Endothelial cell of umbilical vein (primary cell): ENCODE measurements around the gene TM4SF4. TPM values are rescaled to one million over a fixed set of nuclear protein-coding genes. Genes with fewer than 3 reads are reported as not detected.
A peak's percentile ranks its signal among the peaks of the same experiment; 100 is the strongest.

ENCODE experiments used
- BruUV-seq: library from RNA; stranded (reverse); fragments of 400-500 nt; replicated peaks from 2 replicates; lab custom pipeline; 2021; lab: Mats Ljungman, UMichigan
- CTCF ChIA-PET: fragments of 300-600, 350-600 bp; sonication (Branson Sonifier 250); formaldehyde crosslinking; loops from one replicate; lab custom pipeline; 2021; ENCODE audit warnings: antibody characterized with exemption, inconsistent platforms; lab: Charles Lee
- POLR2A ChIA-PET: fragments of 300-600, 350-600 bp; sonication (Branson Sonifier 250); formaldehyde crosslinking; loops from one replicate; lab custom pipeline; 2021; ENCODE audit warnings: antibody characterized with exemption, inconsistent platforms; lab: Charles Lee
- DNase-seq: peaks from one replicate; pipeline ENCODE4 v3.0.0-alpha.2; 2011; ENCODE audit warnings: low read depth, low spot score
- FAIRE-seq: peaks from 2 replicates; lab custom pipeline; 2011; peaks lifted over from hg19 to GRCh38; lab: Jason Lieb, UNC
- H2AFZ ChIP-seq: 2 replicates; pipeline ENCODE4 v1.6.0; 2012; ENCODE audit warnings: low read depth, low read length, control low read depth, inconsistent platforms
- H3K27ac ChIP-seq: 2 replicates; pipeline ENCODE4 v1.5.1; 2011; ENCODE audit warnings: low read depth, mild to moderate bottlenecking, control low read depth, low read length, moderate library complexity; ENCODE audit not compliant: insufficient read depth
- H3K27me3 ChIP-seq, 2 experiments: 2 replicates each; pipeline versions ENCODE4 v1.6.0 to v1.6.1; 2011; ENCODE audit warnings: low read length in 2 of 2, mixed read lengths in 1 of 2; ENCODE audit not compliant: control insufficient read depth in 2 of 2, insufficient read depth in 2 of 2
- H3K36me3 ChIP-seq, 2 experiments: 2 replicates in 1 of 2; 3 replicates in 1 of 2; pipeline ENCODE4 v1.5.1; 2011; ENCODE audit warnings: low read length in 2 of 2, mild to moderate bottlenecking in 1 of 2, moderate library complexity in 1 of 2; ENCODE audit not compliant: control insufficient read depth in 2 of 2, insufficient read depth in 2 of 2; ENCODE audit errors: extremely low read depth in 1 of 2
- H3K4me1 ChIP-seq: 3 replicates; pipeline ENCODE4 v1.5.1; 2011; ENCODE audit warnings: mild to moderate bottlenecking, low read length; ENCODE audit not compliant: control insufficient read depth, insufficient read depth; ENCODE audit errors: extremely low read depth
- H3K4me2 ChIP-seq: 2 replicates; pipeline ENCODE4 v1.6.1; 2011; ENCODE audit warnings: low read length, control low read depth, mixed read lengths; ENCODE audit not compliant: insufficient read depth
- H3K4me3 ChIP-seq, 3 experiments: fragments of 200-600 bp in 1 of 3; sonication (generic), shearing (Covaris generic) in 1 of 3; replicated peaks in 1 of 3; 2 replicates each; pipeline ENCODE4 v1.5.1; 2011 to 2016; ENCODE audit warnings: control low read depth in 3 of 3, low read length in 3 of 3, mild to moderate bottlenecking in 2 of 3, inconsistent platforms in 1 of 3, low read depth in 1 of 3, moderate library complexity in 1 of 3; ENCODE audit not compliant: insufficient read depth in 1 of 3
- H3K79me2 ChIP-seq: 2 replicates; pipeline ENCODE4 v1.6.0; 2012; ENCODE audit warnings: low read length, inconsistent platforms; ENCODE audit not compliant: control insufficient read depth, insufficient read depth
- H3K9ac ChIP-seq: replicated peaks from 2 replicates; pipeline ENCODE3; 2011; ENCODE audit warnings: low read length, control low read depth; ENCODE audit not compliant: insufficient read depth; ENCODE audit errors: extremely low read depth
- H3K9me1 ChIP-seq: replicated peaks from 3 replicates; pipeline ENCODE4 v1.6.0; 2011; ENCODE audit warnings: mild to moderate bottlenecking, low read length; ENCODE audit not compliant: control insufficient read depth, insufficient read depth; ENCODE audit errors: extremely low read depth
- H3K9me3 ChIP-seq: replicated peaks from 2 replicates; pipeline ENCODE4 v1.5.1; 2012; ENCODE audit warnings: low read length, inconsistent platforms; ENCODE audit not compliant: control insufficient read depth, insufficient read depth
- H4K20me1 ChIP-seq: replicated peaks from 2 replicates; pipeline ENCODE3; 2011; ENCODE audit warnings: mild to moderate bottlenecking, low read length; ENCODE audit not compliant: control insufficient read depth, insufficient read depth; ENCODE audit errors: extremely low read depth
- CTCF ChIP-seq, 2 donors: IDR thresholded peaks; 1 replicate in 1 of 2; 2 replicates in 1 of 2; pipeline ENCODE4 v1.5.1; 2011; ENCODE audit warnings: low read length in 2 of 2, mild to moderate bottlenecking in 2 of 2, moderate library complexity in 2 of 2, control low read depth in 1 of 2, inconsistent platforms in 1 of 2, low read depth in 1 of 2; ENCODE audit not compliant: insufficient read depth in 1 of 2; ENCODE audit errors: extremely low read depth in 1 of 2
- EZH2 ChIP-seq: IDR thresholded peaks from 2 replicates; pipeline ENCODE4 v1.6.1; 2012; ENCODE audit warnings: borderline replicate concordance, low read depth, mild to moderate bottlenecking, moderate library complexity, low read length, inconsistent platforms; ENCODE audit not compliant: severe bottlenecking
- GATA2 ChIP-seq: IDR thresholded peaks from 2 replicates; pipeline ENCODE4 v1.7.0; 2011; ENCODE audit warnings: low read depth, mild to moderate bottlenecking, moderate library complexity, mixed read lengths, low read length; ENCODE audit not compliant: insufficient read length, insufficient read depth
- JUN ChIP-seq: IDR thresholded peaks from 2 replicates; pipeline ENCODE4 v1.6.1; 2011; ENCODE audit warnings: borderline replicate concordance, low read depth; ENCODE audit not compliant: insufficient read length, insufficient read depth
- MAX ChIP-seq: IDR thresholded peaks from 2 replicates; pipeline ENCODE4 v1.6.1; 2011; ENCODE audit not compliant: insufficient read depth, insufficient read length
- MYC ChIP-seq: IDR thresholded peaks from one replicate; pipeline ENCODE4 v1.6.1; 2011; ENCODE audit warnings: mild to moderate bottlenecking, low read depth, low read length
- POLR2A ChIP-seq: IDR thresholded peaks from 2 replicates; pipeline ENCODE4 v1.6.1; 2012; ENCODE audit warnings: low read depth, mild to moderate bottlenecking, control low read depth, low read length
- POLR2AphosphoS5 ChIP-seq: IDR thresholded peaks from 2 replicates; pipeline ENCODE4 v1.6.1; 2012; ENCODE audit warnings: low read depth, mild to moderate bottlenecking, control low read depth, low read length, moderate library complexity; ENCODE audit not compliant: insufficient read depth
- dilution Hi-C: fragments of 300-500 bp; cut with MboI; formaldehyde crosslinking; loops from one replicate; pipeline ENCODE4 v1.15.0; 2019; ENCODE audit warnings: low sequenced_read_pairs; ENCODE audit not compliant: extremely low pct_ligation_motif_present
- intact Hi-C: fragments of 100-400 bp; cut with micrococcal nuclease; formaldehyde crosslinking; loops from one replicate; pipeline ENCODE4 v1.10.0; 2022
- polyA plus RNA-seq, 4 experiments: library from polyadenylated mRNA; depleted of rRNA in 3 of 4; stranded (reverse) in 3 of 4; unstranded in 1 of 4; fragments of >200 nt; gene quantifications; 2 replicates each; pipeline versions ENCODE4 v1.2.1 to v1.2.3, GENCODE V29; 2011 to 2012; ENCODE audit warnings: missing spikeins in 1 of 4
- total RNA-seq: library from RNA; stranded (reverse); gene quantifications from 2 replicates; pipeline ENCODE4 v1.2.3, GENCODE V29; 2021

The TM4SF4 gene
- total and polyA plus RNA-seq, 2 donors (not counting 3 experiments of a cell fraction or from before 2014, with no cell fraction given): not detected

DNA sequence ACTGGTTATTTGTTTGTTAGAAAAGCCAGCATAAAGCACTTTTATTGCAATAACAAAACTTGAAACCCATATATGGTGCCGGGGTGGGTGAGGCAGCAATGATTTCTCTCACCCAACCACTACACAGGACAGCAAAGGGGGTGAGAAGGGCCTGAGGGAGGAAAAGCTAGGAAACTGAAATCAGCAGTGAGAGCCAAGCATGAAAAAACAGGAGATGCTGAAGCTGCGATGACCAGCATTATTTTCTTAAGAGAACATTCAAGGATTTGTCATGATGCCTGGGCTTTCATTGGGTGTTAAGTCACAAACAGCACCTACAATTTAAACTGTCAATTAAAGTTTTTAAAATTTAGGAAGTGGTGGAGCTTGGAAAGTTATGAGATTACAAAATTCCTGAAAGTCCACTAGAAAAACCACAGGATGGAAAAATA is 11.9 kb upstream of the TM4SF4 start:
- Histone ChIP-seq H3K9ac (no peak overlapping the region), H4K20me1 (no peaks in the 10 kb centered on the region), H3K79me2 (no peaks in the 10 kb centered on the region), H3K9me1 (no peaks in the 10 kb centered on the region), H3K4me2 (no peak overlapping the region), H3K27ac (no peak overlapping the region), H2AFZ (no peak overlapping the region), H3K4me3 (no peak overlapping the region), H3K4me1 (peaks cover 7% of the 10 kb centered on the region), H3K9me3 (no peaks in the 10 kb centered on the region), H3K36me3 (no peaks in the 10 kb centered on the region), H3K27me3 (no peaks in the 10 kb centered on the region)
- peak; percentile 64 for FAIRE-seq
- POLR2A ChIA-PET: no interaction called here
- no peak for TF ChIP-seq EZH2
- TF ChIP-seq GATA2: no peak
- no peak for TF ChIP-seq POLR2A
- no peak for TF ChIP-seq POLR2AphosphoS5
- no peak for TF ChIP-seq JUN
- TF ChIP-seq MYC: no peak
- TF ChIP-seq CTCF (IDR thresholded peaks at IDR 0.05; ENCODE audit: extremely low read depth in 1 of 2, insufficient read depth in 1 of 2, low read depth in 1 of 2, low read length in 2 of 2): no peak
- TF ChIP-seq MAX: no peak
- BruUV-seq: no TSS peak
- no peak for DNase-seq
- dilution Hi-C loops: no loop called here
- intact Hi-C loops: no loop called here
- CTCF ChIA-PET: interaction anchor here (1.3 to 1.7 kb wide), 2 partner anchors 8 to 110 kb away, joined by 3 to 8 read pairs; no protein-coding TSS in a partner anchor
